IMR-90 (cell line): ENCODE results near the gene DERL3. TPM values are rescaled to one million over a fixed set of nuclear protein-coding genes. Genes with fewer than 3 reads are reported as not detected.

Experiments used
- ATAC-seq: fragments of 200-7000 bp; cut with Tn5 transposase; 2 replicates; pipeline ENCODE4 v1.9.1; 2020; ENCODE audit warnings: low read depth, mild to moderate bottlenecking, moderate library complexity
- BruUV-seq: library from RNA; stranded (reverse); fragments of 400-500 nt; replicated peaks from 2 replicates; lab custom pipeline; 2021; lab: Mats Ljungman, UMichigan
- CTCF ChIA-PET: fragments of 300-600 bp; formaldehyde crosslinking; extraction: SDS; loops from one replicate; lab custom pipeline; 2021; ENCODE audit warnings: antibody characterized with exemption; lab: Yijun Ruan, JAX
- POLR2A ChIA-PET: fragments of 300-600 bp; sonication (Branson Sonifier 250); formaldehyde crosslinking; loops from one replicate; lab custom pipeline; 2022; ENCODE audit warnings: antibody characterized with exemption; ENCODE audit not compliant: unreplicated experiment; lab: Charles Lee
- DNase-seq: peaks from one replicate; pipeline ENCODE4 v3.0.0; 2013
- H2AFZ ChIP-seq: replicated peaks from 2 replicates; pipeline ENCODE3; 2013; ENCODE audit warnings: low read length, mild to moderate bottlenecking; ENCODE audit not compliant: poor library complexity
- H2AK5ac ChIP-seq: 2 replicates; pipeline ENCODE4 v1.6.1; 2013; ENCODE audit warnings: low read depth, low read length, inconsistent platforms
- H2AK9ac ChIP-seq: replicated peaks from 2 replicates; pipeline ENCODE3; 2013; ENCODE audit warnings: mild to moderate bottlenecking, low read depth, low read length, moderate library complexity; ENCODE audit not compliant: poor library complexity
- H2BK120ac ChIP-seq: 2 replicates; pipeline ENCODE4 v1.6.1; 2013; ENCODE audit warnings: low read depth, low read length, inconsistent platforms
- H2BK15ac ChIP-seq: 3 replicates; pipeline ENCODE4 v1.6.1; 2013; ENCODE audit warnings: low read depth, low read length, inconsistent platforms
- H2BK20ac ChIP-seq: 2 replicates; pipeline ENCODE4 v1.6.1; 2013; ENCODE audit warnings: low read depth, mild to moderate bottlenecking, inconsistent platforms, low read length, moderate library complexity
- H2BK5ac ChIP-seq: 2 replicates; pipeline ENCODE4 v1.6.1; 2013; ENCODE audit warnings: mild to moderate bottlenecking, low read depth, low read length, inconsistent platforms; ENCODE audit not compliant: poor library complexity, severe bottlenecking
- H3K14ac ChIP-seq: replicated peaks from 2 replicates; pipeline ENCODE4 v1.6.1; 2013; ENCODE audit warnings: low read depth, low read length, inconsistent platforms
- H3K18ac ChIP-seq: 2 replicates; pipeline ENCODE4 v1.6.1; 2013; ENCODE audit warnings: low read depth, low read length, control low read depth
- H3K23ac ChIP-seq: 2 replicates; pipeline ENCODE4 v1.6.1; 2013; ENCODE audit warnings: low read depth, low read length, inconsistent platforms
- H3K27ac ChIP-seq: 2 replicates; pipeline ENCODE4 v1.5.1; 2013; ENCODE audit warnings: mild to moderate bottlenecking, control low read depth, low read length; ENCODE audit not compliant: insufficient read depth
- H3K27me3 ChIP-seq: 2 replicates; pipeline ENCODE4 v1.6.1; 2013; ENCODE audit warnings: low read length; ENCODE audit not compliant: control insufficient read depth, insufficient read depth
- H3K36me3 ChIP-seq: 2 replicates; pipeline ENCODE4 v1.6.1; 2013; ENCODE audit warnings: low read length, mixed read lengths; ENCODE audit not compliant: control insufficient read depth, insufficient read depth
- H3K4ac ChIP-seq: 2 replicates; pipeline ENCODE4 v1.6.1; 2013; ENCODE audit warnings: low read depth, low read length, inconsistent platforms
- H3K4me1 ChIP-seq: 2 replicates; pipeline ENCODE4 v1.6.1; 2013; ENCODE audit warnings: low read length, mixed read lengths; ENCODE audit not compliant: control insufficient read depth, insufficient read depth
- H3K4me2 ChIP-seq: 2 replicates; pipeline ENCODE4 v1.6.1; 2013; ENCODE audit warnings: low read depth, mild to moderate bottlenecking, control low read depth, low read length, moderate library complexity
- H3K4me3 ChIP-seq: 2 replicates; pipeline ENCODE4 v1.5.1; 2013; ENCODE audit warnings: low read depth, mild to moderate bottlenecking, control low read depth, low read length, moderate library complexity; ENCODE audit not compliant: insufficient read depth
- H3K56ac ChIP-seq: 2 replicates; pipeline ENCODE4 v1.6.1; 2013; ENCODE audit warnings: low read length, inconsistent platforms; ENCODE audit not compliant: insufficient read depth; ENCODE audit errors: extremely low read depth
- H3K79me1 ChIP-seq, 2 experiments: 2 replicates each; pipeline ENCODE4 v1.6.1; 2013; ENCODE audit warnings: low read length in 2 of 2, inconsistent platforms in 1 of 2, low read depth in 1 of 2
- H3K9ac ChIP-seq: 2 replicates; pipeline ENCODE4 v1.6.1; 2013; ENCODE audit warnings: low read depth, low read length, control low read depth
- H3K9me1 ChIP-seq: 2 replicates; pipeline ENCODE4 v1.6.1; 2013; ENCODE audit warnings: low read length, inconsistent platforms; ENCODE audit not compliant: insufficient read depth
- H3K9me3 ChIP-seq: 2 replicates; pipeline ENCODE4 v1.6.1; 2013; ENCODE audit warnings: low read length; ENCODE audit not compliant: control insufficient read depth, insufficient read depth
- H4K20me1 ChIP-seq: 2 replicates; pipeline ENCODE4 v1.6.1; 2013; ENCODE audit warnings: low read length, inconsistent platforms; ENCODE audit not compliant: insufficient read depth
- H4K5ac ChIP-seq: 2 replicates; pipeline ENCODE4 v1.6.1; 2013; ENCODE audit warnings: mild to moderate bottlenecking, low read depth, low read length, control low read depth
- H4K8ac ChIP-seq, 2 experiments: 2 replicates each; pipeline ENCODE4 v1.6.1; 2013; ENCODE audit warnings: low read depth in 2 of 2, low read length in 2 of 2, control low read depth in 1 of 2, inconsistent platforms in 1 of 2
- H4K91ac ChIP-seq: 2 replicates; pipeline ENCODE4 v1.6.1; 2013; ENCODE audit warnings: low read depth, low read length, inconsistent platforms; ENCODE audit not compliant: insufficient read depth
- BHLHE40 ChIP-seq: fragments of 150-350 bp; IDR thresholded peaks from 2 replicates; pipeline ENCODE4 v1.6.1; 2016; ENCODE audit warnings: mild to moderate bottlenecking, low read depth, low read length
- CHD1 ChIP-seq: IDR thresholded peaks from 2 replicates; pipeline ENCODE4 v1.6.1; 2012; ENCODE audit warnings: low read depth, low read length, improper control_type of control experiment
- NFE2L2 ChIP-seq: fragments of 150-350 bp; IDR thresholded peaks from 2 replicates; pipeline ENCODE4 v1.6.1; 2016; ENCODE audit warnings: low read depth, mild to moderate bottlenecking, low read length
- WGBS, 2 experiments: methylation state at CpG; one replicate each; pipeline versions ENCODE4 v1.1.5 to v1.1.7; 2013; ENCODE audit warnings: missing lambda C conversion rate in 2 of 2; ENCODE audit not compliant: insufficient read length in 1 of 2; ENCODE audit errors: extremely low coverage in 2 of 2; 5-methylcytosine and 5-hydroxymethylcytosine counted together
- dilution Hi-C: fragments of 300-500 bp; cut with HindIII; formaldehyde crosslinking; loops from one replicate; pipeline ENCODE4 v1.14.3; 2018; ENCODE audit warnings: low sequenced_read_pairs; ENCODE audit not compliant: unreplicated experiment
- in situ Hi-C: fragments of 300-500 bp; cut with MboI; formaldehyde crosslinking; loops from 3 replicates; pipeline ENCODE4 v1.14.3; 2019; ENCODE audit warnings: low sequenced_read_pairs, inconsistent platforms, mixed read lengths
- intact Hi-C: fragments of 100-400 bp; cut with micrococcal nuclease; formaldehyde crosslinking; loops from 2 replicates; pipeline ENCODE4 v1.10.0; 2022
- polyA plus RNA-seq, 3 experiments: library from polyadenylated mRNA; depleted of rRNA; stranded (reverse); fragments of >200 nt; gene quantifications; 2 replicates each; pipeline ENCODE4 v1.2.3, GENCODE V29; 2012; ENCODE audit warnings: low replicate concordance in 1 of 3
- total RNA-seq: library from RNA; depleted of rRNA; stranded (reverse); fragments of >200 nt; gene quantifications from 2 replicates; pipeline ENCODE4 v1.2.3, GENCODE V29; 2012

Gene DERL3
- total and polyA plus RNA-seq, 2 of the 4 experiments (the other 2 are of a cell fraction), result 0.18 to 0.62 TPM

DNA sequence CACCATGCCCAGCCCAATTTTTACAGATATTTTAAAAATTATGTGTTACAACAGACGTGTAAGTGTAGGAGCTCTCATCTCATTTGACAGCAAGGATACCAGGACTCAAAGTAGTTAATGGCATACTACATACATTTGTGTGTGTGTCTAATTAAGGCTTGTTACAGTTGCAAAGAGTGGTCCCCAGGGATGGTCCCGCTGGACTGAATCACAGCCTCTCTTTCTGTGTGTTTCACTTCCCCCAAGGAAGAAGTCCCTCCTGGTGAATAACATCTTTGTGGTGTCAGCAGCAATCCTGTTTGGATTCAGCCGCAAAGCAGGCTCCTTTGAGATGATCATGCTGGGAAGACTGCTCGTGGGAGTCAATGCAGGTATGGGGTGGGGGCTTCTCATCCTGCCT lies 36.1 kb upstream of the DERL3 start:
- Histone ChIP-seq H4K20me1 (no peaks in the 10 kb centered on the region), H2BK120ac (no peak overlapping the region), H4K91ac (no peak overlapping the region), H3K4me3 (no peak overlapping the region), H3K9ac (no peak overlapping the region), H3K27ac (no peak overlapping the region), H2BK5ac (no peak overlapping the region), H2BK15ac (no peak overlapping the region), H2AFZ (no peak overlapping the region), H3K14ac (no peak overlapping the region), H3K9me3 (no peaks in the 10 kb centered on the region), H3K79me1 (no peaks in the 10 kb centered on the region), H2AK9ac (peak overlapping the region; percentile 77), H4K5ac (no peak overlapping the region), H3K4me1 (no peaks in the 10 kb centered on the region), H3K27me3 (no peaks in the 10 kb centered on the region), H3K4ac (no peak overlapping the region), H4K8ac (no peak overlapping the region), H3K4me2 (no peak overlapping the region), H3K18ac (no peak overlapping the region), H2AK5ac (no peak overlapping the region), H3K56ac (no peak overlapping the region), H3K9me1 (peaks cover 8% of the 10 kb centered on the region; the same call in 1 of the 2 replicates), H2BK20ac (no peak overlapping the region), H3K23ac (no peak overlapping the region), H3K36me3 (peaks cover 2% of the 10 kb centered on the region)
- no peak for ATAC-seq
- DNase-seq, result no peak
- no peak for TF ChIP-seq BHLHE40
- no peak for TF ChIP-seq CHD1
- no peak for TF ChIP-seq NFE2L2
- POLR2A ChIA-PET, result no interaction called here
- 83% methylated on average over 1 of the region's 4 CpGs; no CpG with 5 or more reads in 1 of the 2 experiments for WGBS, 2 experiments
- intact Hi-C loops, result no loop called here
- BruUV-seq, result no TSS peak
- dilution Hi-C loops, result no loop called here
- CTCF ChIA-PET, result interaction anchor here (0.6 kb wide), 1 partner anchor 15 kb away, joined by 3 read pairs; no protein-coding TSS in a partner anchor
- in situ Hi-C loops, result loop anchor here (5.0 kb wide), 1 partner anchor 62 kb away; no protein-coding TSS in a partner anchor
